ENCODE results near the gene RMND5B. TPM values are rescaled to one million over a fixed set of nuclear protein-coding genes. Genes with fewer than 3 reads are reported as not detected.

RMND5B gene
- total RNA-seq, 2 donors from 2014 or later: 25.7 to 49.8 TPM

- DNase-seq: no peak
- intact Hi-C loops (cut with DNase I): no loop called here
- H3K4me3 ChIP-seq: no peak overlapping the region
- WGBS, 2 donors: 73 to 87% methylated on average over 6 of the region's 6 CpGs
- H3K4me1 ChIP-seq: no peaks in the 10 kb centered on the region
- H3K9me3 ChIP-seq: no peaks in the 10 kb centered on the region
- no peaks in the 10 kb centered on the region for H3K36me3 ChIP-seq (replicated peaks in 1 of 2; ENCODE audit: insufficient read depth in 1 of 2, low read depth in 2 of 2)
- no peak overlapping the region for H3K27ac ChIP-seq
- H3K27me3 ChIP-seq: no peaks in the 10 kb centered on the region
- TF ChIP-seq CTCF (IDR thresholded peaks at IDR 0.05) (no peak), POLR2A (IDR thresholded peaks at IDR 0.05) (no peak)
- ATAC-seq: no peak
These were observed 40.0 kb upstream of the RMND5B start for GRCh38 chr5:178090856-178091255.

DNA sequence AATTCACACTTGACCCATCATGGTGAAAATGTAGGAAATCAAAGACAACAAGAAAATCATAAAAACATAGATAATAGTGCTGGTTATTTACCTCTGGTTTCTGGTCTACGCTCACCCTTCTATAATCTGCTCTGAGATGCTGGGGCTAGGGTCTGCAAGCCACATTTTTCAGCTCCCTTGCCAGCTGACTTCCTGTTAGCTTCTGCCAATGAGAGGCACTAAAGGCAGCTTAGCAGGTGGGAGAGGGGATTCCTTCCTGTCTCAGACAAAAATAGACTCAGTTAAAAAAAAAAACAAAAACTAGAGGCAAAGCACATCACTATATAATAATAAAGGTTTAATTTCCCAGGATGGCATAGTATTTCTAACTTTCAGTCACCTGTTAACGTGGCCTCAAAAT lies 37.7 kb upstream of the RMND5B start:
- intact Hi-C loops (cut with DNase I): no loop called here
- Histone ChIP-seq H3K27me3 (no peaks in the 10 kb centered on the region), H3K4me1 (no peaks in the 10 kb centered on the region), H3K27ac (no peak overlapping the region), H3K4me3 (no peak overlapping the region), H3K9me3 (no peaks in the 10 kb centered on the region), H3K36me3 (replicated peaks in 1 of 2; ENCODE audit: insufficient read depth in 1 of 2, low read depth in 2 of 2) (no peaks in the 10 kb centered on the region)
- DNase-seq: no peak
- WGBS, 2 donors: 69 to 71% methylated on average over 2 of the region's 2 CpGs
- no peak for ATAC-seq
- TF ChIP-seq CTCF (IDR thresholded peaks at IDR 0.05): no peak
- TF ChIP-seq POLR2A (IDR thresholded peaks at IDR 0.05): no peak

DNA sequence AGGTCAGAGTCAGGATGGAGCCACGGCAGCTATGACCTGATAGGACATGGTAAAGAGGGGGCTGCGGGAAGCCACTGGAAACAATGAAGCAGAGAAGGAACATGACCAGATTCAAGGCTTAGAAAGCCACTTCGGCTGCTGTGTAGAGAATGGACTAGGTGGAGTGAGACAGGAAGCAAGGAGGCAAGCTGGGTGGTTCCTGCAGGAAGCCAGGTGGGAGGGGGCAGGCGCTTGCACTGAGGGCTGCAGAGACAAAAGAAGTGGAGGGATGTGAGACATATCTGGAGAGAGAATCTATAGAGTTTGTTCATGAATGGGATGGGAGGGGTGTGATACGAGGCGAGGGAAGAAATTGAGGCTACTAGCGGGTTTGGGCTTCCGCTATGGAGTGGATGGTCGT lies 36.5 kb upstream of the RMND5B start:
- Histone ChIP-seq H3K27me3 (no peaks in the 10 kb centered on the region), H3K4me1 (no peaks in the 10 kb centered on the region), H3K4me3 (no peak overlapping the region), H3K36me3 (replicated peaks in 1 of 2; ENCODE audit: insufficient read depth in 1 of 2, low read depth in 2 of 2) (no peaks in the 10 kb centered on the region), H3K27ac (no peak overlapping the region), H3K9me3 (no peaks in the 10 kb centered on the region)
- DNase-seq (no peak), ATAC-seq (no peak)
- intact Hi-C loops (cut with DNase I): no loop called here
- 71 to 75% methylated on average over 9 of the region's 9 CpGs for WGBS, 2 donors
- no peak for TF ChIP-seq CTCF (IDR thresholded peaks at IDR 0.05)
- no peak for TF ChIP-seq POLR2A (IDR thresholded peaks at IDR 0.05)

- intact Hi-C loops (cut with DNase I): no loop called here
- H3K4me3 ChIP-seq: no peak overlapping the region
- no peak for TF ChIP-seq POLR2A (IDR thresholded peaks at IDR 0.05)
- no peak for TF ChIP-seq CTCF (IDR thresholded peaks at IDR 0.05)
- no peak overlapping the region for H3K27ac ChIP-seq
- no peaks in the 10 kb centered on the region for H3K36me3 ChIP-seq (replicated peaks in 1 of 2; ENCODE audit: insufficient read depth in 1 of 2, low read depth in 2 of 2)
- no peaks in the 10 kb centered on the region for H3K9me3 ChIP-seq
- 82 to 83% methylated on average over 7 of the region's 7 CpGs for WGBS, 2 donors
- DNase-seq (no peak), ATAC-seq (no peak)
- H3K27me3 ChIP-seq: no peaks in the 10 kb centered on the region
- no peaks in the 10 kb centered on the region for H3K4me1 ChIP-seq
These were observed 32.1 kb upstream of the RMND5B start for GRCh38 chr5:178098685-178099084.

- no peak for TF ChIP-seq POLR2A (IDR thresholded peaks at IDR 0.05)
- TF ChIP-seq CTCF (IDR thresholded peaks at IDR 0.05): no peak
- Histone ChIP-seq H3K4me3 (no peak overlapping the region), H3K27ac (no peak overlapping the region), H3K4me1 (no peaks in the 10 kb centered on the region), H3K9me3 (no peaks in the 10 kb centered on the region), H3K27me3 (no peaks in the 10 kb centered on the region), H3K36me3 (replicated peaks in 1 of 2; ENCODE audit: insufficient read depth in 1 of 2, low read depth in 2 of 2) (no peaks in the 10 kb centered on the region)
- intact Hi-C loops (cut with DNase I): no loop called here
- WGBS, 2 donors: 82% methylated on average over 11 to 12 of the region's 12 CpGs
- ATAC-seq: no peak
- no peak for DNase-seq
These were observed 27.2 kb upstream of the RMND5B start for GRCh38 chr5:178103612-178104011.

Measured in body of pancreas (tissue), 4 donors.